ENCODE measurements around the gene JARID2.
A peak's percentile ranks its signal among the peaks of the same experiment; 100 is the strongest.

The JARID2 gene

GRCh38 chr6:15389765-15390723 is 144.2 kb downstream of the JARID2 start:
- Histone ChIP-seq H3K4me3 (ENCODE audit: severe bottlenecking) (no peak overlapping the region), H3K4me1 (ENCODE audit: insufficient read depth, poor library complexity, severe bottlenecking) (no peaks in the 10 kb centered on the region), H3K9me3 (ENCODE audit: severe bottlenecking) (no peaks in the 10 kb centered on the region), H3K36me3 (ENCODE audit: low read depth) (no peaks in the 10 kb centered on the region), H3K27ac (ENCODE audit: poor library complexity, severe bottlenecking) (no peak overlapping the region), H3K27me3 (ENCODE audit: insufficient read depth, poor library complexity, severe bottlenecking) (no peaks in the 10 kb centered on the region)
- no peak for ATAC-seq (ENCODE audit: low read depth)
- DNase-seq (ENCODE audit: low spot score) = no peak
- TF ChIP-seq CTCF (IDR thresholded peaks at IDR 0.05; ENCODE audit: poor library complexity, severe bottlenecking) = peak; percentile 66

- no peak for ATAC-seq (ENCODE audit: low read depth)
- no peaks in the 10 kb centered on the region for H3K36me3 ChIP-seq (ENCODE audit: low read depth)
- H3K27ac ChIP-seq (ENCODE audit: poor library complexity, severe bottlenecking) = no peak overlapping the region
- no peak for TF ChIP-seq CTCF (IDR thresholded peaks at IDR 0.05; ENCODE audit: poor library complexity, severe bottlenecking)
- H3K27me3 ChIP-seq (ENCODE audit: insufficient read depth, poor library complexity, severe bottlenecking) = no peaks in the 10 kb centered on the region
- no peaks in the 10 kb centered on the region for H3K9me3 ChIP-seq (ENCODE audit: severe bottlenecking)
- no peak overlapping the region for H3K4me3 ChIP-seq (ENCODE audit: severe bottlenecking)
- H3K4me1 ChIP-seq (ENCODE audit: insufficient read depth, poor library complexity, severe bottlenecking) = no peaks in the 10 kb centered on the region
- no peak for DNase-seq (ENCODE audit: low spot score)
Measured at GRCh38 chr6:15391500-15391899, 145.6 kb downstream of the JARID2 start.

- no peak for ATAC-seq (ENCODE audit: low read depth)
- H3K4me3 ChIP-seq (ENCODE audit: severe bottlenecking) = no peak overlapping the region
- H3K9me3 ChIP-seq (ENCODE audit: severe bottlenecking) = no peaks in the 10 kb centered on the region
- H3K27me3 ChIP-seq (ENCODE audit: insufficient read depth, poor library complexity, severe bottlenecking) = no peaks in the 10 kb centered on the region
- H3K4me1 ChIP-seq (ENCODE audit: insufficient read depth, poor library complexity, severe bottlenecking) = no peaks in the 10 kb centered on the region
- no peak for TF ChIP-seq CTCF (IDR thresholded peaks at IDR 0.05; ENCODE audit: poor library complexity, severe bottlenecking)
- no peak overlapping the region for H3K27ac ChIP-seq (ENCODE audit: poor library complexity, severe bottlenecking)
- no peaks in the 10 kb centered on the region for H3K36me3 ChIP-seq (ENCODE audit: low read depth)
- DNase-seq (ENCODE audit: low spot score) = no peak
Measured at GRCh38 chr6:15392182-15392581, 146.3 kb downstream of the JARID2 start.

GRCh38 chr6:15393605-15394004 is 147.7 kb downstream of the JARID2 start:
- Histone ChIP-seq H3K27ac (ENCODE audit: poor library complexity, severe bottlenecking) (no peak overlapping the region), H3K9me3 (ENCODE audit: severe bottlenecking) (no peaks in the 10 kb centered on the region), H3K36me3 (ENCODE audit: low read depth) (no peaks in the 10 kb centered on the region), H3K4me1 (ENCODE audit: insufficient read depth, poor library complexity, severe bottlenecking) (no peaks in the 10 kb centered on the region), H3K4me3 (ENCODE audit: severe bottlenecking) (no peak overlapping the region), H3K27me3 (ENCODE audit: insufficient read depth, poor library complexity, severe bottlenecking) (no peaks in the 10 kb centered on the region)
- no peak for TF ChIP-seq CTCF (IDR thresholded peaks at IDR 0.05; ENCODE audit: poor library complexity, severe bottlenecking)
- DNase-seq (ENCODE audit: low spot score) (no peak), ATAC-seq (ENCODE audit: low read depth) (no peak)

- ATAC-seq (ENCODE audit: low read depth) (no peak), DNase-seq (ENCODE audit: low spot score) (no peak)
- Histone ChIP-seq H3K4me1 (ENCODE audit: insufficient read depth, poor library complexity, severe bottlenecking) (peaks cover 3% of the 10 kb centered on the region), H3K27me3 (ENCODE audit: insufficient read depth, poor library complexity, severe bottlenecking) (no peaks in the 10 kb centered on the region), H3K4me3 (ENCODE audit: severe bottlenecking) (no peak overlapping the region), H3K27ac (ENCODE audit: poor library complexity, severe bottlenecking) (no peak overlapping the region), H3K9me3 (ENCODE audit: severe bottlenecking) (no peaks in the 10 kb centered on the region), H3K36me3 (ENCODE audit: low read depth) (no peaks in the 10 kb centered on the region)
- no peak for TF ChIP-seq CTCF (IDR thresholded peaks at IDR 0.05; ENCODE audit: poor library complexity, severe bottlenecking)
Measured at GRCh38 chr6:15395087-15395486, 149.2 kb downstream of the JARID2 start.
